Occipital lobe (tissue), 2 donors: ENCODE results near the gene EPN2. TPM values are rescaled to one million over a fixed set of nuclear protein-coding genes. Genes with fewer than 3 reads are reported as not detected.

ENCODE experiments used
- DNase-seq: peaks from one replicate; lab custom pipeline; 2025; lab: John Stamatoyannopoulos, UW
- total RNA-seq: library from RNA; depleted of rRNA; stranded (reverse); fragments of >200 nt; gene quantifications from one replicate; pipeline ENCODE4 v1.2.3, GENCODE V29; 2014

The EPN2 gene
- total RNA-seq, 1 donor from 2014 or later, result 53.5 TPM

DNA sequence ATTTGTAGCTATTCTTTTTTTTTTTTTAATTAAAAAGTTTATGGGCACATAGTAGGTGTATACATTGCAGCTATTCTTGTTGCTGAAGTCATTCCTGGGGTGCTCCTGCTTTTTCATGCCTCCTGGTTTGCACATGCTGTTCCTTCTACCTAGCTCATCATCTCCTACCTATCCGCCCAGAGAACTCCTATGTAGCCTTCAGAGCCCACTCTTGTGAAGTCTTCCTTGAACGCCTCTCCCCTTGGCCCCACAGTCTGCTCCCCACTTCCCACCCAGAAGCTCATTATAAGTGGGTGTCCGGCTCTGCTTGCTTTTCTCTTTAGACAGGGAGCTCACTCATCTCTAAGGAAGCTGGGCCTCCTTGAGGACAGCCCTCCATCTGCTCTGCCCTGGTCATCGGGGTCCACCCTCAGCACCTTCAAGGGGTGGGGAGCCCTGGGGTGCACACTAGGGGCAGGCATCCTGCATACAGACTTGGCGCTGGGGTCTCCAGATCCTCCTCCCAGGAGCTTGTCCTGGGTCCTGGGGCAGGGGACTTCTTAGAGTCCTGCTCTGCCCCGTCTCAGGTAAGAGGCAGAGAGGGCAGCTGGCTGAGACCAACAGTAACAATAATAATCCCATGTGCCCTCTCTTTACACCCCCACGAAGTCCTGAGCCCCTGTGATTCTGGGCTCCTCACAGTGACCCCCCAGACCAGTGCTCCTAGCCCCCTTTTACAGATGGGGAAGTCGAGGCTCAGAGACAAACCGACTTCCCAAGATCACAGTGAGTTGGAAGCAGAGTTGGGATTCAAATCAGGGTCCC lies 128.9 kb downstream of the EPN2 start:
- DNase-seq, result no peak

- DNase-seq, result no peak
Measured at GRCh38 chr17:19366637-19366972, 129.4 kb downstream of the EPN2 start.

DNA sequence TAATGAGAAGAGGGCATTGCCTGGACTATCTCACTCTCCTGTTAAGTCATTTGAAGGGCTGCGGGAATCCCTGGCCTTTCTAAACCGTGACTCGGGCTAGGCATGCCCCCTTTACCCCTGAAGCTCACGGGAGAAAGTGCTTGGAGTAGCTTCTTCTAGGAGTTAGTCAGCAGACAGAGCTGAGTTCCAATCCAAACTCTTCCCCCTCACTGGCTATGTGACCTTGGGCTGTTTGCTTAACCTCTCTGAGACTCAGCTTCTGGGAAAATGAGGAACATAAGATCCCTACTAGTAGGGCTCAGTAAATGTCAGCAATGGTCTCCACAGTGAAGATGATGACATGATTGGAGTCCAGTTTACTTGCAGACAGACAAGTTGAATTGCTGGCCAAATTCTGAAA lies 131.1 kb downstream of the EPN2 start:
- DNase-seq, result no peak

GRCh38 chr17:19369107-19369778 lies 132.1 kb downstream of the EPN2 start:
- no peak for DNase-seq

GRCh38 chr17:19369846-19370492 lies 132.8 kb downstream of the EPN2 start:
- DNase-seq, result no peak

- no peak for DNase-seq
Measured at GRCh38 chr17:19370493-19370960, 133.4 kb downstream of the EPN2 start.

GRCh38 chr17:19371259-19372010 lies 134.3 kb downstream of the EPN2 start:
- no peak for DNase-seq

GRCh38 chr17:19372011-19372370 lies 134.8 kb downstream of the EPN2 start:
- no peak for DNase-seq

GRCh38 chr17:19372439-19372838 lies 135.3 kb downstream of the EPN2 start:
- DNase-seq, result no peak

GRCh38 chr17:19372866-19373504 lies 135.8 kb downstream of the EPN2 start:
- DNase-seq, result no peak

DNA sequence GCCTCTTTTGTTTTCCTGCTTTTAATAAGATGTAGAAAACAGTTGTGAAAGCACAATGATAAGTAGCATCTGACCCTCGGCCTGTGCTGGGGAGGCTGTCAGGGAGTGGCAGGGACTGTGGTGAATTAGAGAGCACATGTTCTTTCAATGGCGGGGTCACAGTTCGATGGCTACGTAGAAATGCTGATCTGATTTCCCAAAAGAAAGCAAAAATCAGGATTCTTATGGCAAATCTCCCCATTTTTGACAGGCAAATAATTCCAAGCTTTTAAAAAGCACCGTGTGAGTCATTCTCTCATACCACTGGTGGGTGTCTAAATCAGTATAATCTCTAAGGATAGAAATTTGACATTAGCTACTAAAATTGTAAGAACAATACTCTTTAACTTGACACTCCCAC lies 137.0 kb downstream of the EPN2 start:
- no peak for DNase-seq

GRCh38 chr17:19375732-19376131 lies 138.6 kb downstream of the EPN2 start:
- no peak for DNase-seq

DNA sequence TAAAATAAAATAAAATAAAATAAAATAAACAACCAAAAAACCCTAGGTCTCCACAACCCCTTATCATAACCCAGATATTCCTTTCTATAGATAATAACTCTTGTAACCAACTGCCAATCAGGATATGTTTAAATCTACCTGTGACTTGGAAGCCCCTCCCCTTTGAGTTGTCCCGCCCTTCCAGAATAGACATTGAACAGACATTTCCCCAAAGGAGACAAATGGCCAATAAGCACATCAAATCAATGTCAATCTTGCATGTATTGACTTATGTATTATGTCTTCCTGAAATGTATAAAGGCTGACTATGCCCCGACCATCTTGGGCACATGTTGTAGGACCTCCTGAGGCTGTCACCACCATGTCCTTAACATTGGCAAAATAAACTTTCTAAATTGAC lies 139.6 kb downstream of the EPN2 start:
- no peak for DNase-seq

DNA sequence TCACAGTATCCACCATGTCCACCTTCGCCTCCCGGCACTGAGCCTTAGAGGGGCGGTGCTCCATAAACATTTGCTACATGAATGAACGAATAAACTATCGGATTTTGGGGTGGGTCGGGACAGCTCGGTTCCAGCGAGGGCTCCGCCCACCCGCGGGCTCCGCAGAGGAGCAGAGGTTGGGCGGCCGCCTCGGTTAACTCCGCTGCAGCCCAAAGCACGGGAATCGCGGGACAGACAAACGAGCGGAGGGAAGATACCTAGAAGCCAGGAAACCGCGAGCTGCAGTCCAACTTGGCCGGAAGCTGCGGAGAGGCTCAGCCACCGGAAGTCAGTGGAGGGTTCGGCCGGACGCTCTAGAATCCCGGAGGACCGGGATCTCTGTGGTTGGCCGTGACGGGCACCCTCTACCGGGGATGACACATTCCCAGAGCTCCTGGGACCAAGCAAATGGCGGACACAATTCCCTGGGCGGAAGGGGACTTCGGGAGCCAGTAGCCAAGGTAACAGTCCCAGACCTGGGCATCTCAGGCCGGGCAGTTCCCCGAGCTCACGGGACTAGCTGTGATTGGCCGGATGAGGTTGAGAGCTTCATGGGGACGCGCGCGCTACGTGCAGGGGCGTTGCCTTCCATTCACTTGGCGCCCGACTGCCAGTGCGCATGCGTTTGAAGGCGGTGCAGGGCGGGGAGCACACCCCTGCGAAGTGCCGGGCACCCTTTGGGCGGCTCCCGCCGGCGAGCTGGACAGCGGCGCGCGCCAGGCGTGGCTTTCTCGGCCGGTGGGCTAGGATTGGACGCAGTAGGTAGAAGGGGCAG lies 140.6 kb downstream of the EPN2 start:
- DNase-seq, result peak; percentile 99

DNA sequence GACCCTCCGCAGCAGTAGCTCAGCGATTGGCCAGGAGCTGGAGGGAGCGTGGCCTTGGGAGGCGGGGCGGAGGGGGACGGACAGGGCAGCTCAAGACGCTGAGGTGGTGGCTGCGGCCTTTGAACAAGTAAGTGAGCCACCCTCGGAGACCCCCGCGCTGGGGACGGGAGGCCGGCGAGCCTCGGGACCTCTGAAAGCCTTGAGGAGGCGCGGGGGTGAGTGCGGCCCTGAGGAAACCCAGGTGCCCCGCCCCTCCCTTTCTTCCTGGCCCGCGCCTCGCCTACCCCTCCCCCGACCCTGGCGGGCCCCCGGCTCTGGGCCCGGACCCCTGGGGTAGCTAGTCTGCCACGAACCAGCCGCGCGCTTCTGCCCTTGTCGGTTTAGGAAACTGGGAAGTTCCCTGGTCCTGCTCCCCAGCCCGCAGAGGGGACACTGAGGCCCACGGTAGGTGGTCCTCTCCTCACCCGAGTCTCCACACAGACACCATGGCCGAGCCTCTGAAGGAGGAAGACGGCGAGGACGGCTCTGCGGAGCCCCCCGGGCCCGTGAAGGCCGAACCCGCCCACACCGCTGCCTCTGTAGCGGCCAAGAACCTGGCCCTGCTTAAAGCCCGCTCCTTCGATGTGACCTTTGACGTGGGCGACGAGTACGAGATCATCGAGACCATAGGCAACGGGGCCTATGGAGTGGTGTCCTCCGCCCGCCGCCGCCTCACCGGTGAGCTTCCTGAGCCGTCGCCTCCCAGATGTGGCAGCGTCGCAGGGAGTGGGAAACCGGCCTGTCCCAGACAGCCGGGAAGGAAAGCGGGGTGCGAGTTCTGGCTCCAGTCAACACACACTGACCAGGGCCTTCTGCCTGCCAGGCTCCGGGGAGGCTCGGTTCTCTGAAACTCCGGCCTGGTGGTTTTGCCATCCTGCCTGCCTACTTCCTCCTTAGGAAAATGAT lies 141.5 kb downstream of the EPN2 start, which contains the start of gene MAPK7:
TSS of gene MAPK7 (plus strand) at position 83 of the 945 bp plus-strand sequence. CDS start at position 486, 403 bp downstream.
- DNase-seq, result no peak

DNA sequence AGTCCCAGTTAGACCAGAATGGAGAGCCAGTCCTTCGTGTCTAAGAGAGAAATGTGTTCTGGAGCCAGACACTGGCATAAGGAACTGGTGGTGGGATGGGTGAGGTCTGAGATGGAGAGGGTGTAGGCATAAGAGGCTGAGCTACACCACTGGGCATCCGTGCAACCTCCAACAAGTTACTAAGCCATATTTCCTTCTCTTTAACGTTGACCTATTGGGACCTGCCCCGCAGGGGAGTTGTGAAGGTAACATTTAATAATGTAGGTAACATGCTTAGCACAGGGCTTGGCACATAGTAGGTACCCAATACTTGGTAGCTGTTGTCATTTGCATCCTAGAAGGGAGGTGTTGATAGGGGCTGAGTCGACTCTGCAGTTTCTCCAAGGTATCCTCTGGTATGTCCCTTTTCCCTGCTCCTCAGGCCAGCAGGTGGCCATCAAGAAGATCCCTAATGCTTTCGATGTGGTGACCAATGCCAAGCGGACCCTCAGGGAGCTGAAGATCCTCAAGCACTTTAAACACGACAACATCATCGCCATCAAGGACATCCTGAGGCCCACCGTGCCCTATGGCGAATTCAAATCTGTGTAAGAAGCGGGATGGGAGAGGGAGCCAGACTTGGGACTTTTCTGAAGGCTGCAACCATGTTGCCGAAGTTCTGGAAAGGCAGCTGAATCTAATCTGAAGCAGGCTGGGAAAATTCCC lies 142.3 kb downstream of the EPN2 start:
- DNase-seq, result no peak

- no peak for DNase-seq
Measured at GRCh38 chr17:19380481-19381301, 143.5 kb downstream of the EPN2 start.

DNA sequence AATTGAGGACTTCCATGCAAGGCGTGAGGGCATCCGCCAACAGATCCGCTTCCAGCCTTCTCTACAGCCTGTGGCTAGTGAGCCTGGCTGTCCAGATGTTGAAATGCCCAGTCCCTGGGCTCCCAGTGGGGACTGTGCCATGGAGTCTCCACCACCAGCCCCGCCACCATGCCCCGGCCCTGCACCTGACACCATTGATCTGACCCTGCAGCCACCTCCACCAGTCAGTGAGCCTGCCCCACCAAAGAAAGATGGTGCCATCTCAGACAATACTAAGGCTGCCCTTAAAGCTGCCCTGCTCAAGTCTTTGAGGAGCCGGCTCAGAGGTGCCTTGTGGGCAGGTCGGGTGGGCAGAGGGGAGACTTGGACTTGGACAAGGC lies 144.2 kb downstream of the EPN2 start:
- no peak for DNase-seq
